Measurements from ENCODE around the gene KRT16.

GRCh38 chr17:41567317-41567716 lies 45.2 kb downstream of the KRT16 start:
- TF ChIP-seq CTCF (IDR thresholded peaks at IDR 0.05) (no peak), POLR2A (IDR thresholded peaks at IDR 0.05) (no peak), POLR2AphosphoS5 (IDR thresholded peaks at IDR 0.05) (no peak), EP300 (IDR thresholded peaks at IDR 0.05) (no peak)
